Keratinocyte (primary cell): ENCODE measurements around the gene LSM14B. TPM values are rescaled to one million over a fixed set of nuclear protein-coding genes. Genes with fewer than 3 reads are reported as not detected.

ENCODE experiments used
- DNase-seq: peaks from one replicate; pipeline ENCODE4 v3.0.0-alpha.2; 2011; ENCODE audit warnings: low read depth, missing footprints, low spot score
- FAIRE-seq: peaks from 2 replicates; lab custom pipeline; 2011; peaks lifted over from hg19 to GRCh38; lab: Jason Lieb, UNC
- H2AFZ ChIP-seq: 2 replicates; pipeline ENCODE4 v1.6.0; 2012; ENCODE audit warnings: low read length, control low read depth, inconsistent platforms; ENCODE audit not compliant: control insufficient read depth
- H3K27ac ChIP-seq: 2 replicates; pipeline ENCODE4 v1.5.1; 2011; ENCODE audit warnings: low read length; ENCODE audit not compliant: control insufficient read depth, insufficient read depth
- H3K27me3 ChIP-seq: 3 replicates; pipeline ENCODE4 v1.6.0; 2011; ENCODE audit warnings: low read length; ENCODE audit not compliant: control insufficient read depth, insufficient read depth; ENCODE audit errors: extremely low read depth
- H3K36me3 ChIP-seq, 2 experiments: 2 replicates in 1 of 2; 3 replicates in 1 of 2; pipeline ENCODE4 v1.5.1; 2011; ENCODE audit warnings: low read length in 2 of 2, mild to moderate bottlenecking in 1 of 2; ENCODE audit not compliant: control insufficient read depth in 2 of 2, insufficient read depth in 2 of 2; ENCODE audit errors: extremely low read depth in 1 of 2
- H3K4me1 ChIP-seq: 3 replicates; pipeline ENCODE4 v1.5.1; 2011; ENCODE audit warnings: low read length; ENCODE audit not compliant: control insufficient read depth, insufficient read depth; ENCODE audit errors: extremely low read depth
- H3K4me2 ChIP-seq: 3 replicates; pipeline ENCODE4 v1.6.0; 2011; ENCODE audit warnings: low read depth, low read length; ENCODE audit not compliant: control insufficient read depth, insufficient read depth; ENCODE audit errors: extremely low read depth
- H3K4me3 ChIP-seq, 3 experiments: fragments of 200-600 bp in 1 of 3; sonication (generic) in 1 of 3; 2 replicates in 2 of 3; 3 replicates in 1 of 3; pipeline ENCODE4 v1.5.1; 2011 to 2016; ENCODE audit warnings: low read length in 3 of 3, mild to moderate bottlenecking in 3 of 3, control low read depth in 2 of 3, inconsistent platforms in 1 of 3, low read depth in 1 of 3, mixed read lengths in 1 of 3, mixed run types in 1 of 3, moderate library complexity in 1 of 3; ENCODE audit not compliant: control insufficient read depth in 2 of 3, insufficient read depth in 2 of 3; ENCODE audit errors: extremely low read depth in 1 of 3
- H3K79me2 ChIP-seq: 2 replicates; pipeline ENCODE4 v1.6.0; 2012; ENCODE audit warnings: low read length; ENCODE audit not compliant: control insufficient read depth, insufficient read depth
- H3K9ac ChIP-seq: 3 replicates; pipeline ENCODE4 v1.6.0; 2011; ENCODE audit warnings: low read length; ENCODE audit not compliant: control insufficient read depth, insufficient read depth; ENCODE audit errors: extremely low read depth
- H3K9me1 ChIP-seq: 3 replicates; pipeline ENCODE4 v1.6.0; 2011; ENCODE audit warnings: low read length; ENCODE audit not compliant: control insufficient read depth, insufficient read depth; ENCODE audit errors: extremely low read depth
- H3K9me3 ChIP-seq: 2 replicates; pipeline ENCODE4 v1.5.1; 2012; ENCODE audit warnings: low read depth, low read length; ENCODE audit not compliant: control insufficient read depth
- H4K20me1 ChIP-seq: 3 replicates; pipeline ENCODE4 v1.6.0; 2011; ENCODE audit warnings: low read length; ENCODE audit not compliant: control insufficient read depth, insufficient read depth; ENCODE audit errors: extremely low read depth
- EZH2 ChIP-seq: IDR thresholded peaks from one replicate; pipeline ENCODE4 v1.6.1; 2012; ENCODE audit warnings: inconsistent platforms, mild to moderate bottlenecking, low read length, moderate library complexity
- dilution Hi-C: fragments of 300-500 bp; cut with MboI; formaldehyde crosslinking; loops from one replicate; pipeline ENCODE4 v1.7.0; 2020; ENCODE audit warnings: low sequenced_read_pairs; ENCODE audit not compliant: extremely low pct_ligation_motif_present
- polyA plus RNA-seq, 5 experiments: library from polyadenylated mRNA; depleted of rRNA in 3 of 5; stranded (reverse) in 3 of 5; stranded (forward) in 1 of 5; unstranded in 1 of 5; fragments of >200 nt; gene quantifications; 1 replicate in 1 of 5; 2 replicates in 3 of 5; 3 replicates in 1 of 5; pipeline versions ENCODE4 v1.2.1 to v1.2.3, GENCODE V29; 2011 to 2012; ENCODE audit warnings: missing spikeins in 2 of 5, low read depth in 1 of 5, low replicate concordance in 1 of 5
- TF ChIP-seq, protein P1 (sequence below), 3 experiments: IDR thresholded peaks in 1 of 3; conservative IDR thresholded peaks in 1 of 3; optimal IDR thresholded peaks in 1 of 3; 2 replicates in 2 of 3; 3 replicates in 1 of 3; pipeline versions ENCODE3 to v1.5.1; 2011; ENCODE audit warnings: low read length in 3 of 3, mild to moderate bottlenecking in 3 of 3, moderate library complexity in 2 of 3, control low read depth in 1 of 3, inconsistent platforms in 1 of 3; ENCODE audit not compliant: insufficient read depth in 2 of 3; ENCODE audit errors: extremely low read depth in 1 of 3

The LSM14B gene
- polyA plus RNA-seq, 1 donor (not counting 4 experiments of a cell fraction or from before 2014, with no cell fraction given): 21.7 TPM

DNA sequence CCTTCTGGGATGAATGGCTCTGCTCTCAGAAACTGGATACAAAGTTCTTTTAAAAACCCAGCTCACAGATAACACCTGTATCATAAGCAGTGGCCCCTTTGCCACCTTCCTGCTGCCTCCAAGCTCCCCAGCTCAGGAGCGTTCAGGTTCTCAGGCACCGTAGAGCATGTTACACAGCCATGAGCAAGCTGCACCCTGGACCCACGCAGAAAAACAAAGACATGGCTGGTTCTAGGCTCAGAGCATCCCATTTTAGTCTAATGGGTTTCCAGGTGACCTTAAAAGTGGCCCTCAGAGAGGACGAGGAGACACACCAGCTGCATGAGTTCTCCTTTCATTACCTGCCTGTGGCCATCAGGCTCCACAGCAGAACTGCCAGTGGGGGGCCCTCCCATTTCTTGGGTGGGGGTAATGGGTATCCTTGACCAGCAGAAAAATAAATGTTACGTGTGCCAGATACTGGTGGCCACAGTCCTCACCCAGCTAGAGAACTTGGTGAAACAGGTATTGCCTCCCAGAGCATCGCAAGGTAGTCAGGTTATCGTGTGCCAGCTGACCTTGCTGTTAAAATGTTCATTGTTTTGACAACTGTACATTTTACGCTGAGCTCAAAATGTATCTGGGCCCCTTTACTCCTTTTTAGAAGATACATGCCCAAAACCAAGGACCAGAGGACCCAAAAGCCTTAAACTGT lies 13.4 kb downstream of the LSM14B start:
- H2AFZ ChIP-seq: no peak overlapping the region
- H3K4me2 ChIP-seq: no peak overlapping the region
- no peaks in the 10 kb centered on the region for H3K9me1 ChIP-seq
- H4K20me1 ChIP-seq: peaks cover 16% of the 10 kb centered on the region
- peaks cover 50 to 72% of the 10 kb centered on the region in 2 experiments for H3K36me3 ChIP-seq
- no peaks in the 10 kb centered on the region for H3K27me3 ChIP-seq
- no peak for DNase-seq
- H3K4me1 ChIP-seq: no peaks in the 10 kb centered on the region
- H3K9me3 ChIP-seq: no peaks in the 10 kb centered on the region
- dilution Hi-C loops: no loop called here
- H3K4me3 ChIP-seq: no peak overlapping the region
- peaks cover 22% of the 10 kb centered on the region for H3K79me2 ChIP-seq
- TF ChIP-seq EZH2: no peak
- TF ChIP-seq, protein P1, sequence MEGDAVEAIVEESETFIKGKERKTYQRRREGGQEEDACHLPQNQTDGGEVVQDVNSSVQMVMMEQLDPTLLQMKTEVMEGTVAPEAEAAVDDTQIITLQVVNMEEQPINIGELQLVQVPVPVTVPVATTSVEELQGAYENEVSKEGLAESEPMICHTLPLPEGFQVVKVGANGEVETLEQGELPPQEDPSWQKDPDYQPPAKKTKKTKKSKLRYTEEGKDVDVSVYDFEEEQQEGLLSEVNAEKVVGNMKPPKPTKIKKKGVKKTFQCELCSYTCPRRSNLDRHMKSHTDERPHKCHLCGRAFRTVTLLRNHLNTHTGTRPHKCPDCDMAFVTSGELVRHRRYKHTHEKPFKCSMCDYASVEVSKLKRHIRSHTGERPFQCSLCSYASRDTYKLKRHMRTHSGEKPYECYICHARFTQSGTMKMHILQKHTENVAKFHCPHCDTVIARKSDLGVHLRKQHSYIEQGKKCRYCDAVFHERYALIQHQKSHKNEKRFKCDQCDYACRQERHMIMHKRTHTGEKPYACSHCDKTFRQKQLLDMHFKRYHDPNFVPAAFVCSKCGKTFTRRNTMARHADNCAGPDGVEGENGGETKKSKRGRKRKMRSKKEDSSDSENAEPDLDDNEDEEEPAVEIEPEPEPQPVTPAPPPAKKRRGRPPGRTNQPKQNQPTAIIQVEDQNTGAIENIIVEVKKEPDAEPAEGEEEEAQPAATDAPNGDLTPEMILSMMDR (optimal IDR thresholded peaks at IDR 0.05 in 1 of 3, IDR thresholded peaks at IDR 0.05 in 1 of 3, conservative IDR thresholded peaks at IDR 0.05 in 1 of 3; ENCODE audit: extremely low read depth in 1 of 3, insufficient read depth in 2 of 3, low read length in 3 of 3): no peak
- H3K9ac ChIP-seq: no peak overlapping the region
- FAIRE-seq: no peak
- no peak overlapping the region for H3K27ac ChIP-seq

DNA sequence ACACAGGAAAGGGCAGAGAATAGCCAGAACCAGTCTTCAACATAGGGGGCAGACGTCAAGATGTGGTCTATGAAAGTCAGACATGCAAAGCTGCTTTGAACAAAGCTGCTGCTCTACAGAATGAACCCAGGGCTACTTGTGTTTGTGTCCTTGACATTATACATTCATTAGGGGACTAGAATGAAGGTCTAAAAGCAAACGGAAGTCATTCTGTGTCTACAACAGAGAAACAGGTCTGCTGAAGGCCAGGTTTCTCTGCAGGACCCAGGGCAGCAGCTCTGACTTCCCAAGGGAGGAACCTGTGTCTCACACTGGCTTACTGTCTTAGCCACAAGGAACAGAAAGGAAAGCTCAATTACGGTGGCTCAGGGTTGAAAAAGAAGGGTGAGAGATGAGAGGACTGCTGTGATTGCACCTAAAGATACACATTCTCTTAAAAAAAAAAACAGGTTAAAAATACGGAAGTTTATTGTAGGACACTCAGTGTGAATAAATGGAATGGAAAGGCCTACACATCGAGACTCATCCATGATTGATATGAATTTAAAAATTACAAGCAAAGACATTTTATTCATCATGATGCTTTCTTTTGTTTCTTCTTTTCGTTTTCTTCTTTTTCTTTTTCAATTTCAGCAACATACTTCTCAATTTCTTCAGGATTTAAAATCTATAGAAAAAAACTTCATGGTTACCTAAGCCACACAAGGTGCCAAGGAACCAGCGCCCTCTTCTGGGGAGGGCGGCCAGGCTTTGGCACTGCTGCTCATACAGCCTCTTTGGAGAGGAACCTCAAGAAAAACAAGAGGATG lies 14.2 kb downstream of the LSM14B start:
- Histone ChIP-seq H3K27ac (no peak overlapping the region), H3K4me1 (peaks cover 6% of the 10 kb centered on the region), H3K9me1 (peaks cover 5% of the 10 kb centered on the region), H4K20me1 (peaks cover 21% of the 10 kb centered on the region), H3K9me3 (no peaks in the 10 kb centered on the region), H3K27me3 (no peaks in the 10 kb centered on the region), H2AFZ (no peak overlapping the region), H3K4me2 (no peak overlapping the region), H3K4me3 (no peak overlapping the region), H3K79me2 (peaks cover 30% of the 10 kb centered on the region), H3K36me3 (peaks cover 45 to 69% of the 10 kb centered on the region in 2 experiments), H3K9ac (no peak overlapping the region)
- DNase-seq (no peak), FAIRE-seq (no peak)
- no peak for TF ChIP-seq EZH2
- TF ChIP-seq, protein P1 (optimal IDR thresholded peaks at IDR 0.05 in 1 of 3, IDR thresholded peaks at IDR 0.05 in 1 of 3, conservative IDR thresholded peaks at IDR 0.05 in 1 of 3; ENCODE audit: extremely low read depth in 1 of 3, insufficient read depth in 2 of 3, low read length in 3 of 3): peak; percentile 75 to 87 (median 76)
- dilution Hi-C loops: no loop called here
